Measurements from ENCODE around the gene MEGF8. TPM values are rescaled to one million over a fixed set of nuclear protein-coding genes. Genes with fewer than 3 reads are reported as not detected.

The MEGF8 gene
- polyA plus RNA-seq, 4 donors = 35.3 to 49.2 (median 40.7) TPM

DNA sequence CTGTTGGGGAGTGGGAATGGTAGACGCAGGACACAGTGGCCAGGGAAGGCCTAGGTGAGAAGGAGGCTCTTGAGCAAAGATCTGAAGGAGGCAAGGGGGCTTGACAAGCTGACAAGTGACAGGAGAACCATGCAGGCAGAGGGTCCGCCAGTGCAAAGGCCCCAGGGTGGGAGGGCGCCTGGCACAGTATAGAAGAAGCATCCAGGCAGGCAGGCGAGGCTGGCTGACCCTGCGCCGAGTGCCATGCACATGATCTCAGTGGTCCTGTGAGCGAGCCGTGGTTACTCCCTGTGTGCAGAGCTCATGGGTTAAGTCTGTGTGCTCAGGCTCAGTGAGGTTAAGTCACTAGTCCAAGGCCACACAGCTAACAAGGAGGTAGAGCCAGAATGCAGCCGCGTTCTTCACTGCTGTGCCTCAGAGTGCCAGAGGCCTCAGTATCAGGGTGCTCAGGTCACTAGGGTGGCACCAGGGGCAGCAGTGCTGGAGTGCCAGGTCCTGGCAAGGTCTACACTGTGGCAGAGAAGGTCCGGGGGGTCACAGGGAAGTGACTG, 49.5 kb downstream of the MEGF8 start:
- DNase-seq (ENCODE audit: low read depth in 4 of 4, low spot score in 2 of 4) = no peak

DNA sequence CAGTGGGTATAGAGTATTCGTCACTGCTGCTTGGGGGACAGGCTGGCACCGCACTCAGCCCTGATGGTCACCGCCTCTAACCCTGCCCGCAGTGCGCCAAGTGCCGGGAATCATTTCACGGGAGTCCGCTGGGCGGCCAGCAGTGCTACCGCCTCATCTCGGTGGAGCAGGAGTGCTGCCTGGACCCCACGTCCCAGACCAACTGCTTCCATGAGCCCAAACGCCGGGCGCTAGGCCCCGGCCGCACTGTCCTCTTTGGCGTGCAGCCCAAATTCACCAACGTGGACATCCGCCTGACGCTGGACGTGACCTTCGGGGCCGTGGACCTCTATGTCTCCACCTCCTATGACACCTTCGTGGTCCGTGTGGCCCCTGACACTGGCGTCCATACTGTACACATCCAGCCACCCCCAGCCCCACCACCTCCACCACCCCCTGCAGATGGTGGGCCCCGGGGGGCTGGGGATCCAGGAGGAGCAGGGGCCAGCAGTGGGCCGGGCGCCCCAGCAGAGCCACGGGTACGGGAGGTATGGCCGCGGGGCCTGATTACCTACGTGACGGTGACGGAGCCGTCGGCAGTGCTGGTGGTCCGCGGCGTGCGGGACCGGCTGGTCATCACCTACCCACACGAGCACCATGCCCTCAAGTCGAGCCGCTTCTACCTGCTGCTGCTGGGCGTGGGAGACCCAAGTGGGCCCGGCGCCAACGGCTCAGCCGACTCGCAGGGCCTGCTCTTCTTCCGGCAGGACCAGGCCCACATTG, 50.2 kb downstream of the MEGF8 start:
- DNase-seq (ENCODE audit: low read depth in 4 of 4, low spot score in 2 of 4) = no peak

DNA sequence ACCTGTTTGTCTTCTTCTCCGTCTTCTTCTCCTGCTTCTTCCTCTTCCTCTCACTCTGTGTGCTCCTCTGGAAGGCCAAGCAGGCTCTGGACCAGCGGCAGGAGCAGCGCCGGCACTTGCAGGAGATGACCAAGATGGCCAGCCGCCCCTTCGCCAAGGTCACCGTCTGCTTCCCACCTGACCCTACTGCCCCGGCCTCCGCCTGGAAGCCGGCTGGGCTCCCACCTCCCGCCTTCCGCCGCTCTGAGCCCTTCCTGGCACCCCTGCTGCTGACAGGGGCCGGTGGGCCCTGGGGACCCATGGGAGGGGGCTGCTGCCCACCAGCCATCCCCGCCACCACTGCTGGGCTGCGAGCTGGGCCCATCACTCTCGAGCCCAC, 50.7 kb downstream of the MEGF8 start:
- no peak for DNase-seq (ENCODE audit: low read depth in 4 of 4, low spot score in 2 of 4)

DNA sequence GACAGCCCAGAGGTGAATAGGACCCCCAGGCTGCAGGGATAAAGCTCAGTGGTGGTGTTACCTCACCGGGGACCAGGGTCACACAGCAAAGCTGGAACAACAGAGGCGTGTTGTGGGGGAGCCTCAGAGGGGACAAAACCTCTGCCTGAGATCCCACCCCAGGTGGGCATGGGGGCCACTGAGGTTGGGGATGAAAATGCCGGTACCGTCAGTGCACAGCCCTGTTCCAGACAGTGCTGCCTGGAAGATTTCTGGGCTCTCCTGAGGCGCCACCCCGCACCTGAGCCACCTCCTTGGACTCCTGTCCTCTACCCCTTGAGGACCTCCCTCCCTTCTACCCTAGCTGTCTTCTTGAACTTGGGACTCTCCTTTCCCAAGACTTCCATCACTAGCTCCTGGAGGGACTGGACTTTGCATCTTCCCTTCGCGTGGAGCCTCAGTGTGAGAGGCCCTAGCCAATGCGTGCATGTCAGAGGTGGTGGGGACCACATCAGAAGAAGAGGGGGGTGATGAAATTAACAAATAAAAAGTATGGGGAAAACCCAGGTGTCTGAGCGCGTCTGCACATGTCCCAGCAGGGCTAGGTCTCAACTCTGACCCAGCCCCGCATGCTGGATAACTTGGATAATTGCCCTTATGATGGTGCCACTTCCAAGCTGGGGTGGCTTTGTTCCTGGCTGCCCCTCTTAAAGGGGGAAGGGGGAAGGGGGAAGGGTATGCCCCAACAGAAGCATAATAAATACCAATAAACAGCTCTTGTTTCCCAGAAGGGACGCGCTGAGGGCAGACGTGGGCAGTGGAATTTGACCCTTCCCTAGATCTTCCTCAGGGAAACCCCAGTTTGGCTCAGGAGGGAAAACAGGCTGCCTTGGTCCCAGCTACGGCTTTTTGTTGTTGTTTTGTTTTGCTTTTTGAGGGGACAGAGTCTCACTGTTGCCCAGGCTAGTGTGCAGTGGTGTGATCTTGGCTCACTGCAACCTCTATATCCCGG, 53.1 kb downstream of the MEGF8 start:
- no peak for DNase-seq (ENCODE audit: low read depth in 4 of 4, low spot score in 2 of 4)

DNA sequence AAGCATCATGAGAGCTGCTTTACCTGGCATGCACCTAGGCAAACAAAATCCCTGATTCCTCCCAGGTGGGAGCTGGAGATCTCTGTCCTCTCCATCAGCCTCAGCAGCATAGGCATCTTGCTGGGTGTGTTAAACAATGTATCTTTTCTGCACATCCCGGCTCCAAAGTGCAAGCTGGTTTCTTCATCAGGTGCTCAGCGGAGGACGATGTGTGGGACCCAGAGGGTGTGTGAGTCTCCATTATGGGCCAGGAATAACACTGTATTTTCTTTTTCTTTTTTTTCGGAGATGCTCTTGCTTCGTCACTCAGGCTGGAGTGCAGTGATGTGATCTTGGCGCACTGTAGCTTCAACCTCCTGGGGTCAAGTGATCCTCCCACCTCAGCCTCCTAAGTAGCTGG, 54.7 kb downstream of the MEGF8 start:
- no peak for DNase-seq (ENCODE audit: low read depth in 4 of 4, low spot score in 2 of 4)

DNA sequence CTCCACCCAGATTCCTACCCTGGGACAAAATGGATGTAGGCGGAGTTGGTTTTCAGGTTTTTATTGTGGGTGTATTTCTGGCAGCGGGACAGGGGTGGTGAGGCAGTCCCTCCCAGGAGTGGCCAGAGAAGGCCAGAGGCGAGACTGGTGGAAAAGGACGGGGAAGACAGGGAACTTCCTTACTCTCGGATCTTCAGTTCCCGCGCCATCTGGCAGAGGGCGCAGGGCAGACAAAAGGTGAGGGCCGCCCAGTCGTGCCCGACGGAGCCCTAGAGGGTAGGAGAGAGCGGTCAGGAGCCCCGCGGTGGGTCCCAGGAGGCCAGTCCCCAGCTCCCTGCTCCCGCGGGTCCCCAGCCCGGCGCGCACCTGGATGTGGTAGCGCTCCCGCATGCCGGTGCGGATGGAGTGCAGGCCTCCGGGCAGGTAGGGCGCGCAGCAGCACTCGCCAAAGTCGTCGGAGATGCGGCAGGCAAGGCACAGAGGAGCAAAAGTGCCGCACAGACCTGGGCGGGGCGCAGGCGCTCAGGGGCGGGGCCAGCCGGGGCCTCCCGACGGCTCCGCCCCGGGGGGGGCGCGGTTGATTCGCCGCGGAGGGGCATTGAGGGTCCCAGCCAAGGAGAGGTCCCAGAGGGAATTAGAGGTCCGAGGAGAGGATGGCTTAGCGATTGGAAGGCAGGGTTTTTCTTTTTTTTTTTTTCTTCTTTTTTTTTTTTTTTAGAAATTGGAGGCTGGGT, 61.7 kb downstream of the MEGF8 start:
- DNase-seq (ENCODE audit: low read depth in 4 of 4, low spot score in 2 of 4) = no peak

DNA sequence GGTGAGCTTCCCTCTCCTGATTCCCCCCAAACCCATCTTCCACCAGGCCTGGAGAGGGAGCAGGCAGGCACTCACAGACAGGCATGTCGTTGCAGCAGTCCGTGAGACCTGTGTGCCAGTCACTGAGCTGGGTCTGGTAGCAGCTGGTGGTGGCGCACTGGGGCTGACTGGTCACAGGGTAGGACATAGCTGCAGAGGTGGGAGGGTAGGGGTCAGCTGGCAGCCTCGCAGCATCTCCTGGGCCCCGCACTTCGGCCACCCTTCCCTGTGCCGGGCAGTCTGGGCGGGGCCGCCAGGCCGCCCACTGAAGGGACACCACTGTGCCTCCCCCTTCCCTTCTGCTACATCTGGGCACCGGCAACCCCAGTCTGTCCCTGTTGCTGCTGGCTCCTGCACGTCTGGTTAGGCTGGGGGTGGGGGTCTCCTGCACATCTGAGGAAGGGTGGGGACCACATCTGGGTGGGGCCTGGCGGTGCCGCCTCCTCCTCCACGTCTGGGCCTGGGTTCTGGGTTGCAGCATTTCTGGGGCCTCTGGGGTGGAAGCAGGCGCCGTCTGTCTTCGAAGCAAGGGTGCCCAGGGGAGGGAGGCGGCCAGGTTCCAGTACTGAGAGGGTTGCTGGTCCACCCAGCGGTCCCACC, 63.5 kb downstream of the MEGF8 start:
- DNase-seq (ENCODE audit: low read depth in 4 of 4, low spot score in 2 of 4) = no peak

DNA sequence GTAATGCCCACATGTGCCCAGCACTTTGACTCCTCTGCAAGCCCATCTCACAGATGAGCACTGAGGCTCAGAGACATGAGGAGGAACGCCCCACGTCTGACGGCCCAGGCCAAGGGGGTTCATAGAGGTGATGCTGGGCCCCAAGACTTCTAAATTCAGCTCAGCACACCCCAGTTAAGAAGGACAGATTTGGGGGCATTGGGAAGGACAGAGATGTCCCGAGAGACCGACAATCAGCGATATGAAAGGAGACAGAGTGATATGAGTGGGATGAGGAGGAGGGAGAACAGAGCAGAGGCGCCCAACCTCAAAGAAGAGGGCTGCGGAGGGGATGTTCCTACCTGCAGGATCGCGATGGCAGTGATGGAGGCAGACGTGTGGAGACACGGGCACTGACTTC, 64.5 kb downstream of the MEGF8 start, which contains the start of gene CNFN:
Gene CNFN, minus strand, starts transcription at position 399 of the 400 bp plus-strand sequence. CDS start 1,260 bp downstream, outside the sequence.
- DNase-seq (ENCODE audit: low read depth in 4 of 4, low spot score in 2 of 4) = no peak

DNA sequence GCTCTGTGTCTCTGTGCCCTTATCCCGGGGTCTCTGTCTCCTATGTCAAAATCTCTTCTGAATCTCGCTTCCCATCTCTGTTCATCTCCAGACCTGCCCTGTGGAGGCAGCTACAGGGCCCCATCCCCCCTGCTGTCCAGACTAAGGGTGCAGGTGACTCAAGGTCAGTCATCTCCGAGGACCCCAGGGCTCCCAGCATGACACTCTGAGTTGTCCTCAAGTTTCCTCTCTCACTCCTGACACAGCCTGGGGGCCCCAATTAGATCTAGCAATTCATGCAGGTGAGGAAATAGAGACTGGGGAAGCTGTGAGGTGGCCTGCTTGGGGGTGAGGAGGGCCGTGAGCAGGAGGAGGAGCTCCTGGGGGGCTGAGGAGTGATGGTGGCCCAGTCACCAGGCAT, 66.7 kb downstream of the MEGF8 start:
- no peak for DNase-seq (ENCODE audit: low read depth in 4 of 4, low spot score in 2 of 4)

DNA sequence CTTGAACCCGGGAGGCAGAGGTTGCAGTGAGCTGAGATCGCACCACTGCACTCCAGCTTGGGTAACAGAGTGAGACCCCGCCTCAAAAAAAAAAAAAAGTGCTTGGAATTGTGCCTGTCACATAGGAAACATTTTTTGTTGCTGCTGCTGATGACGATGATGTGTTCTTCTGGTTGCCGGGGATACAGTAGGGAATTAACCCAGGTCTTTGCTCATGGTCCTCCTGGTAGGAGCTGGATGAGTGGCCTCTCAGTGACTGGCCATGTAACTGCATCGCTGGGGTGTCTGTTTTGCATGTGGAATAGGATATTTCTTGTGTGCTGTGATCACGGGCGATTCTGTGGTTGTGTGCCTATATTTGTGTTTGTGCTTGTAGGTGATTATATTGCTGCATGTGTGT, 69.3 kb downstream of the MEGF8 start:
- DNase-seq (ENCODE audit: low read depth in 4 of 4, low spot score in 2 of 4) = no peak

DNA sequence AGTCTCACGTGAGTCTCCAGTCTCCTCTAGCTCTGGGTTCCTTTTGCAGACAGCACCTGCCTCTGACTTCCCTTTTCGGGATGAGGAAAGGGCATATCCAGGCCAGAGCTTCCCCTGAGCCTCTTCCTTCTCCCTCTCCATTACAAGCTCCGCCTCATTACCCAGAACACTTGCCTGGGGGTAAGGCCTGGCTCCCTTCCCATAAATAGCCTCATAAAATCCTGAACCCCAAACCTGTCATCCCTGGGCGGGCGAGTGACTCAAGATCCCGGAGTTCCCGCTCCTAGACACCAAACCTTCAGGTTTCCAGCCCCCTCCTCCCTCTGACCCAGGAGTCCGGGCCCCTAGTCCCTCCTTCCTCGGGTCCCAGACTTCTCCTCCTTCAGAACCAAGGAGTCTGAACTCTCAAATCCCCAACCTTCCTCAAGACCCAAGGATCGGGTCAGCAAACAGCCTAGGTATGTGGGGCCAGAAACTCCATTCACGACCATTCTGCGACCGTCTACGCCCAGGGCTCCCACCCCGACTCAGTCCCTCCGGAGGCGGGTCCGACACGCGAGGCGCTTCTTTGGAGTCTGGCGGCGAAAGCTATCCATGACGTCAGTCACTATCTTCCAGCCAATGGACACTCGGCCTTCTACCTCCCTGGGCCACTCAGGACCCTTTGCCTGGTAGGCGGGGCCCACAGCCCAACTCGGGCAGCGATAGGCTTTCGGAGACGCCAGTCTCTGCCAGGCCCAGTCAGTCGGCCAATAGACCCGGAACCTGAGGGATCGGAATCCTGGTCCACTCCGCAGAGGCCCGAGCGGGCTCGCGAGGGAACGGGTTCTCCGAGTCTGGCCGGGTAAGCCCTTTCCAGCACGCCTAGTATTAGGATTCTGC, 71.2 kb downstream of the MEGF8 start:
- peak; percentile 95 to 98 (median 96) for DNase-seq (ENCODE audit: low read depth in 4 of 4, low spot score in 2 of 4)

DNA sequence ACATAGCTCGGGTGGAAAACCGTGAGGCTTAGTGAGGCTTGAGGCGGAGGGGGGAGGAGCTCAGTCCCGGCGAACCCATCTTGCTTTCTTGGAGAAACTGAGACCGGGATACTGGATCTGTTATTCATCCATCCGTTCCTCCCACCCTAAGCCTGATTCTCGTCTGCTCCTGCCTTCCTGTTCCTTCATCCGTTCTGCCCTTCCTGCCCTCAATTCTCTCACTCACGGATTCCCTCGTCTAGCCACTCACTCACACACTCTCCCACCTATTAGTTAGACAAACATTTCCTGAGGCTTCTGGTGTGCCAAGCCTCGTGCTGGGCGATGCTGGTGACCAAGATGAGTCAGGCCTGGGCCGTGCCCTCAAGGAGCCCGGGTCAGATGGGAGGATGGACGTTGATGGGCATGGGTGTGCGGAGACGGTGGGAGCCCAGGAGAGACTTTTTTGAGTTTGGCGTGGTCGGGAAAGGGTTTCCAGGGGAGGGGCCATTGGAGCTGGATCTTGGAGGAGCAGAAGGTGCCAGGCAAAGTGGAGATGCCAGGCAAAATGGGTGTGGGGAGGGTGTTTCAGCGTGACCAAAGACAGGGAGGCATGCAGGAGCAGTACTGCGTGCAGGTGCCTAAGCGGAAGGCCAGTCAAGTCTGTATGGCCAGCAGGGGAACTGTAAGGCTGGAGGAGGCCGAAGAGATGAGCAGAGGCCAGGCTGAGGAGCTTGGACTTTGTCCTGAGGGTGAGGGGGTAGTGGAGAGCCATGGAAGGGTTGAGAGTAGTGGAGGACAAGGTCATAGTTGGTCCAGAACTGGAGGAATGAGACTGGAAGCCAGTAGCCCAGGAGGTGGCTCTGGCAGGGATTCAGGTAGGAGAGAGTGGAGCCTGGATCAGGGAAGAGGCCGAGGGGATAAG, 72.1 kb downstream of the MEGF8 start:
- DNase-seq (ENCODE audit: low read depth in 4 of 4, low spot score in 2 of 4) = no peak

DNA sequence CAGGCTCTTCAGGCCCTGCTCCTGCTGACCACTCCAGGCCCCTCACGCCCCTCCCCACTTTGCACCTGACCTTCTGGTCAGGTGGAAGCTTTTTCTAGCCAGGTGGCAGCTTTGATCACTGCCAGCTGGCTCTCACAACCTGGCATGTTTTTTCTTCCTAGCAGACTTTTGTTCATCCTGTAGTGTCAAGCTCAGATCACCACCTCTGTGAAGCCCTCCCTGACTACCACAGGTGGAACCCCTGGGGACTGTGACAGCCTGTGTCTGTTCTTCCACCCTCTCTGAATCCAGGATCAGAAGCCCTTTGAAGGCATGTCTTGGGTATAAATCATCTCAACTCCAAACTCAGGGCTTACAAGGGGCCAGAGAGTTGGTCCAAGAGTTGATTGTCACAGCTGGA, 75.0 kb downstream of the MEGF8 start:
- DNase-seq (ENCODE audit: low read depth in 4 of 4, low spot score in 2 of 4) = no peak

DNA sequence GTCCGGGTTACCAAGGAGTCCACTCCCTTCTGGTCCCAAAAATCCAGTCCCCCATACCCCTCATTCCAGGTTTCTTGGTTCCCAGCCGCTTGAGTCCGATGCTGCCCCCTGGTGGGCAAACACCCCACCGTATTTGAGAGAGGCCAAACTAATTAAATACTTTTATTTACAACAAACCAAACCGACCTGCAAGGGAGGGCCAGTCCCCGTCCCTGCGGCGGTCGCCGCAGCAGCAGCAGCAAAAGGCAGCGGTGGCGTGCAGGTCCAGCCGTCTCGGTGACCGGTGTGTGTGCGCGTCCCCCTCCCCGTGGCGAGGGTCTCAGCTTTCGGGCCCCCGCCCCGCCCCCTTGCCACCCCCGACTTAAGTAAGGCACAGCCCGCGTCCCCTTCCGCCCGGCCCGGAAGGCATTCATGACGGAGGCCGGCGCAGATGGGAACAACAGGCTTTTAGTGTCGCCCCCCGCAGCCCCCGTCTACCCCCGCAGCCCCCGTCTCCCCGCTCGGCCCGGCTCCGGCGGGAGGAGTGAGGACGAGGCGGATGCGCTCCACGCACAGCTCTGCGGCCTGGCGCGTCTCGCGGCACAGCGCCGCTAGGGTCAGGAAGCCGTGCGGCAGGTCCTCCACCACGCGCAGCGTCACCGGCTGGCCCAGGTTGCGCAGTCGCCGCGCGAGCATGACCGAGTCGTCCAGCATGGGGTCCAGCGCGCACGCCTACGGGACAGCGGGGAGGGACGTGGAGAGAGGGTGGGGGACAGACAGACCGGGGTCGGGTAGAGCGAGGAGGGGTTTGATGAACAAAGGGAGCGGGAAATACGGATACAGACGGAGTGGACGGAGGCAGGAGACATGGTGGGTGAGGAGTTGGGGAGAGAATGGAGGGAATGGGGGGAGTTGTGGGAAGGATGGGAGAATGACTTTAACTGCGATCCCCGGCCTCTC, 76.2 kb downstream of the MEGF8 start:
- DNase-seq (ENCODE audit: low read depth in 4 of 4, low spot score in 2 of 4) = peak in 2 of 4 donors; percentile 83

DNA sequence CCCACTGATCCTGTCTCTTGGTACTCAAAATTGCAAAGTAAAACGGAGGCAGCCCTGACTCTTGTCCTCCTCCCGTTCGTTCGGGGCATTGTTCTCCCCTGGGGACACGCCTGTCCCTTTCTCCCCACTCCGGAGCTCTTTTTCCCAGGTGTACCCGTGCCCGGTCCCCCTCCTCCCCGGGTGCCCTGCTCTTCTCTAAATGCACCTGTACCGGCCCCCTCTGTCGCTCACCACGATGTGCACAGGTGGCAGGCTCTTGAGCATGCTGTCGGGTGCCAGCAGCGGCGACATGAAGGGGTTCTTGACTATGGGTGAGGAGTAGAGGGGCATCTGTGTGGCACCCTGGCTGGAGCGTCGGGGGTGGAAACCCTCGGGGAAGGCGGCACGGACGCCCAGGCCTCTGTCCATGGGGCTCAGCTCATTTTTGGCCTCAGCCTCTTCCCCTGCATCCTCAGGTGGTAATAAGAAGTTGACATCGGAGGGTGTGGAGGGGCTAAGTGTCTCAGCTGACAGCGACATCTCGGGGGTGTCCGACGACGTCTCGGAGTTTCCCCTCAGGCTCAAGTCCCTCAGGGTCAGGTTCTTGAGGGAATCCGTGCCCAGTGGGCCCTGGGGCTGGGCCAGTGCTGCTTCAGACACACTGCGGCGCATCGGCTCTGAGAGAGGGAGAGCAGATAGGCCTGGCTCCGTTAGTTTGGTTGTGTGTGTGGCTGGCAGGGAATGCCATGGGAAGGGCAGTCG, 77.1 kb downstream of the MEGF8 start:
- no peak for DNase-seq (ENCODE audit: low read depth in 4 of 4, low spot score in 2 of 4)

DNA sequence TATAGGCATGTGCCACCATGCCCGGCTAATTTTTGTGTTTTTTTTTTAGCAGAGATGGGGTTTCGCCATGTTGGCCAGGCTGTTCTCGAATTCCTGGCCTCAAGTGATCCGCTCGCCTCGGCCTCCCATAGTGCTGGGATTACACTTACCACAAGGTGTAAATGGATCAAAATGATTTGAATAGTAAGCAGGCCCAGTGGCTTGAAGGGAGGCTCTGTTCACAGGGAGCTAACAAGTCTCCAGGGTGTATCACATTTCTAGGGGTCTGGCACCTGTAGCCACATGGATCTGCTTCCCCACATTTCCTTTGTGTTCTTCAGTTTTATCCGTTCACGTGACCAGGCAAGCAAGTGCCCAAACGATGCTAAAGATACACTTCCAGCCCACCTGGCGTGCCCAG, 78.2 kb downstream of the MEGF8 start:
- DNase-seq (ENCODE audit: low read depth in 4 of 4, low spot score in 2 of 4) = no peak

Measured in left renal cortex interstitium (tissue), 4 donors.